ENCODE data around the gene CREB3L4. TPM values are rescaled to one million over a fixed set of nuclear protein-coding genes. Genes with fewer than 3 reads are reported as not detected.

The CREB3L4 gene
- total and polyA plus RNA-seq, 2 donors (not counting 3 experiments of a cell fraction or from before 2014, with no cell fraction given): 8.1 to 12.1 TPM

DNA sequence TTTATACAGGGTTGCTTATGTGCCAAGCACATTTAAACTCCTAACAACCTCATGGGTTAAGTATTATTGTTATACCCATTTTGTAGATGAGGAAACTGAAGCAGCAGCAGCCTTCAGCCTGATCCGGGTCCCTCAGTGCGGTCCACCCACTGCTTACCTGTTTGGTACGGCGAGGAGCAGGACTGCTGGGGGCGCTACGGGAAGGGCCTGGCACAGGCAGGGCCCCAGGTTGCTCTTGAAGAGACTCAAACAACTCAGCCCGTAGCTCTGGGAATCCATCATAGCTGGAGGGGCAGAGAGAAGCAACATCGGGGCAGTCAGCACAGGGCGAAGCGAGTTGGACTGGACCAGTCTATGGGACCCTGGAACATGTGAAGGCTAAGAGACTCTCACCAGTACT, 30.4 kb upstream of the CREB3L4 start:
- Histone ChIP-seq H3K4me3 (replicated peaks in 1 of 3; ENCODE audit: insufficient read depth in 1 of 3, low read depth in 1 of 3, low read length in 3 of 3) (no peak overlapping the region), H3K9ac (replicated peaks; ENCODE audit: extremely low read depth, insufficient read depth, low read length) (no peak overlapping the region), H3K4me2 (ENCODE audit: insufficient read depth, low read length) (no peak overlapping the region), H2AFZ (ENCODE audit: low read depth, low read length) (no peak overlapping the region), H3K79me2 (ENCODE audit: control insufficient read depth, insufficient read depth, low read length) (no peaks in the 10 kb centered on the region), H3K9me1 (replicated peaks; ENCODE audit: control insufficient read depth, extremely low read depth, insufficient read depth, low read length) (no peaks in the 10 kb centered on the region), H3K4me1 (ENCODE audit: control insufficient read depth, extremely low read depth, insufficient read depth, low read length) (no peaks in the 10 kb centered on the region), H3K9me3 (replicated peaks; ENCODE audit: control insufficient read depth, insufficient read depth, low read length) (no peaks in the 10 kb centered on the region), H4K20me1 (replicated peaks; ENCODE audit: control insufficient read depth, extremely low read depth, insufficient read depth, low read length) (no peaks in the 10 kb centered on the region), H3K27ac (ENCODE audit: insufficient read depth, low read depth, low read length) (no peak overlapping the region), H3K36me3 (ENCODE audit: control insufficient read depth in 2 of 2, extremely low read depth in 1 of 2, insufficient read depth in 2 of 2, low read length in 2 of 2) (peaks cover 5 to 60% of the 10 kb centered on the region in 2 experiments), H3K27me3 (ENCODE audit: control insufficient read depth in 2 of 2, insufficient read depth in 2 of 2, low read length in 2 of 2) (no peaks in the 10 kb centered on the region)
- no peak for FAIRE-seq
- no TSS peak for BruUV-seq (replicated peaks)
- dilution Hi-C loops (cut with MboI; ENCODE audit: extremely low pct_ligation_motif_present, low sequenced_read_pairs): no loop called here
- ChIA-PET CTCF (interaction anchor here (0.8 to 1.4 kb wide), 2 partner anchors 9 to 21 kb away, joined by 4 to 7 read pairs; partner anchors contain the start of genes CRTC2 and DENND4B), POLR2A (no interaction called here)
- TF ChIP-seq GATA2 (IDR thresholded peaks at IDR 0.05; ENCODE audit: insufficient read depth, insufficient read length, low read depth, low read length) (no peak), MYC (IDR thresholded peaks at IDR 0.05; ENCODE audit: low read depth, low read length) (no peak), JUN (IDR thresholded peaks at IDR 0.05; ENCODE audit: borderline replicate concordance, insufficient read depth, insufficient read length, low read depth) (no peak), POLR2A (IDR thresholded peaks at IDR 0.05; ENCODE audit: low read depth, low read length) (no peak), POLR2AphosphoS5 (IDR thresholded peaks at IDR 0.05; ENCODE audit: insufficient read depth, low read depth, low read length) (no peak), EZH2 (IDR thresholded peaks at IDR 0.05; ENCODE audit: borderline replicate concordance, low read depth, low read length, severe bottlenecking) (no peak), FOS (IDR thresholded peaks at IDR 0.05; ENCODE audit: borderline replicate concordance, insufficient read depth, low read length) (no peak)
- TF ChIP-seq, protein P1, sequence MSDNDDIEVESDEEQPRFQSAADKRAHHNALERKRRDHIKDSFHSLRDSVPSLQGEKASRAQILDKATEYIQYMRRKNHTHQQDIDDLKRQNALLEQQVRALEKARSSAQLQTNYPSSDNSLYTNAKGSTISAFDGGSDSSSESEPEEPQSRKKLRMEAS (IDR thresholded peaks at IDR 0.05; ENCODE audit: insufficient read depth, insufficient read length): no peak
- TF ChIP-seq, protein P2, sequence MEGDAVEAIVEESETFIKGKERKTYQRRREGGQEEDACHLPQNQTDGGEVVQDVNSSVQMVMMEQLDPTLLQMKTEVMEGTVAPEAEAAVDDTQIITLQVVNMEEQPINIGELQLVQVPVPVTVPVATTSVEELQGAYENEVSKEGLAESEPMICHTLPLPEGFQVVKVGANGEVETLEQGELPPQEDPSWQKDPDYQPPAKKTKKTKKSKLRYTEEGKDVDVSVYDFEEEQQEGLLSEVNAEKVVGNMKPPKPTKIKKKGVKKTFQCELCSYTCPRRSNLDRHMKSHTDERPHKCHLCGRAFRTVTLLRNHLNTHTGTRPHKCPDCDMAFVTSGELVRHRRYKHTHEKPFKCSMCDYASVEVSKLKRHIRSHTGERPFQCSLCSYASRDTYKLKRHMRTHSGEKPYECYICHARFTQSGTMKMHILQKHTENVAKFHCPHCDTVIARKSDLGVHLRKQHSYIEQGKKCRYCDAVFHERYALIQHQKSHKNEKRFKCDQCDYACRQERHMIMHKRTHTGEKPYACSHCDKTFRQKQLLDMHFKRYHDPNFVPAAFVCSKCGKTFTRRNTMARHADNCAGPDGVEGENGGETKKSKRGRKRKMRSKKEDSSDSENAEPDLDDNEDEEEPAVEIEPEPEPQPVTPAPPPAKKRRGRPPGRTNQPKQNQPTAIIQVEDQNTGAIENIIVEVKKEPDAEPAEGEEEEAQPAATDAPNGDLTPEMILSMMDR (IDR thresholded peaks at IDR 0.05; ENCODE audit: extremely low read depth in 1 of 2, insufficient read depth in 1 of 2, low read depth in 1 of 2, low read length in 2 of 2): no peak
- no peak for DNase-seq (ENCODE audit: low read depth, low spot score)
- intact Hi-C loops (cut with micrococcal nuclease): no loop called here

Data from endothelial cell of umbilical vein (primary cell).